GM08714 (cell line): Measurements from ENCODE around the gene RWDD3.

Experiments used
- H3K4me3 ChIP-seq: fragments of 200-500 bp; sonication (Bioruptor generic); 2 replicates; pipeline ENCODE4 v1.5.1; 2014; ENCODE audit warnings: mild to moderate bottlenecking, low read length, inconsistent platforms
- ZNF274 ChIP-seq: IDR thresholded peaks from 2 replicates; pipeline ENCODE4 v1.6.1; 2012; ENCODE audit warnings: mild to moderate bottlenecking, low read depth, low read length

RWDD3 gene

GRCh38 chr1:95219407-95219806, 14.6 kb upstream of the RWDD3 start:
- H3K4me3 ChIP-seq, result no peak overlapping the region
- TF ChIP-seq ZNF274, result no peak

GRCh38 chr1:95221306-95221705, 12.7 kb upstream of the RWDD3 start:
- TF ChIP-seq ZNF274, result no peak
- H3K4me3 ChIP-seq, result no peak overlapping the region

DNA sequence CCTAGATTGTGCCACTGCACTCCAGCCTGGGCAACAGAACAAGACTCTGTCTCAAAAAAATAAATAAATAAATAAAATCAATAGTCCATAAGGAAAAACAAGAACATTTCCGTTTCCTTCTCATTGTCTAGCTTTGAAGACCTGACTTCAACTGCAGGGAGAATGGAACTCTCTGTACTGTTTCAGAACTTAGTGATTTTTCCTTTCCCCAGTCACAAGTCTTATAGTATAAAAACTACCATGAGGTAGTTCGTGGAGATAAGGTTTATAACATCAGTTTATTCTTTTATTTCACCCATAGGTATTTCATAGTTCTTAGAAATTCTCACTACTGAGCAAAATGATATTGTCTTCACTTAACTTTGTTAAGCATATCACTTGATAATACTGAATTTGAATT, 11.4 kb upstream of the RWDD3 start:
- H3K4me3 ChIP-seq, result no peak overlapping the region
- TF ChIP-seq ZNF274, result no peak

DNA sequence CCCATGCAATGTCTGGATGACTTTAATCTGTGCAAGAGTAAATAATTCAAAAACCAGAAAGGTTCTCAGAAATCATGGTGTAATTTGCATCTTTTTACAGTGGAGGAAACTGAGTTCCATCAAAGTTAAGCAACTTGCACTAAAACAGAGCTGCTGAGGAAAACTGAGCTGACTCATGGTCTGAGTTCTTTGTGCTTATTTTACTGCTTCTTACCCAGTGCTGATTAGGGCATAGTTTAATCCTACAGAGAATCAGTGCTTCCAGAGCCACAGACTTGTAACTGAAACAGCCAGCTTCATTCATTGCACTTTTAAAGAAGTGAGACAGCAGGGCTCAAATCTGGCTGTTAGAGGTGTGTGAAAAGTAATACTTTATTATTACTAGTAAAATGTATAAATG, 10.9 kb upstream of the RWDD3 start:
- TF ChIP-seq ZNF274, result no peak
- no peak overlapping the region for H3K4me3 ChIP-seq

DNA sequence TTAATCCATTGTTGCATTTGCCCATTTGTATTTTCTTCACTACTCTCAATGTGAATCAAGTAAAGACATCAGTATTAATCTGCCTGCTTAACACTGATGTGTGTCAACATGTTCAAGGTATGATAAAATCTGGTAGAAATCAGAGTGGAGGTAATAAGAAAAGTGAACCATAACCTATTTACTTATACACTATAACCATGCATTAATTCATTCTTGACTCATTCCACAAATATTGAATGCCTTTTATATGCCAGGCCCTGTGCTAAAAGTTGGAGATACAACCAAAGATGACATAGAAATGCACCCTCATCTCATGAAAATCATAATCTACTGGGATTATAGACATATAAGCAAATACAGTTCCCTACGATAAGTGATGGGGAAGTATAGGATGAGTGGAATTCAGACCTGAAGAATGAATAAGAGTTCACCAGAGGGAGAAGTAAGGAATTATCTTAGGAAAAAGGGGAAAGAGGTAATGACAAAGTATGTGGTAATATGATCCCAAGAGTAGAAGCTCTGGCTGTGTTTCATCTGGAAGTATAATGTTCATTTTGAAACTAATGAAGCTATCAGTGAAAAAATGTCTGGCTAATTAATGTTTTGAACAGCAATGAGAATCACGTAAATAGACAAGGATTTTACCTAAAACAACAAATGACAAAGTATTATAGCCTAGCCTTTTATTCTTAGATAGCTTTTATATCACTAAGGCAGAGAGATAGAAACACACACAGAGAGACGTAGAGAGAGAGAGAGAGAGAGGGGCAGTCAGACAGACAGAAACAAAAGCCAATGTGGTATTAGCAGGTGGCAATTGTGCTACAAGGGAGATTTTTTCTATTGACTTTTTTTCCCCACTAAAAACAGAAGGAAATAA, 7.0 kb upstream of the RWDD3 start:
- H3K4me3 ChIP-seq, result no peak overlapping the region
- no peak for TF ChIP-seq ZNF274

DNA sequence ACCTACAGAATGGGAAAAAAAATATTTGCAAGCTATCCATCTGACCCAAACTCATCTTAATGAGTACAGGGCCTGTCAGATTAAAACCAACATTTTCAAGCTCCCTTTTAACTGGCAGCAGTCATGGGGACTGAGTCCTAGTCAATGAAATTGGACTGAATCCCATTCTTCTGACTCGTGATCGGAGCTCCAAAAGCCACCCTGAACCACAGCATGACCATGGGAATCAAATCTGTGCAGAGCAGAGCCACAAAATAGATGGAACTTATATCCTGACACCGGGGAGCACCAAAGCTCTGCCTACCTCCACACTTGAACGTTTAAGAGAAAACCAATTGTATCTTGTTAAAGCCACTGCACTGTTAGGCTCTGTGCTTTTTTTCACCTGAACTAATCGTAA, 5.0 kb upstream of the RWDD3 start:
- no peak for TF ChIP-seq ZNF274
- no peak overlapping the region for H3K4me3 ChIP-seq

DNA sequence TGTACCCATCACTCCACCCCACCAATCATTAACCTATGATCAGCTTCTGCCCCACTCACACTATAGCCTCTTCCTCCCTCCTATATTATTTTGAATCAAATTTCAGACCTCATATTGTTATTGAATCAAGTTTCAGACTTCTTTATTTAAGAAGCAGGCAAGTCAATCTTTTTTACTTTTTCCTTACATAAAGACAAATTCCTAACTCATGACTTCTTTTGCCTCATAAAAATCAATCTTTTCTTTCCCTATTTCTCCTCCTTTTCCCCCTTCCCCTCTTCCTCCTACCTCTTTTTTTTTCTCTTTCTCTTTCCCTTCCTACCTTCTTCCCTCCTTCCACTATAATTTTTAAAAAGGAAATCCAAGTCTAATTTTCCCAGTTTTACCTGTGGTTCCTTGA, 4.3 kb upstream of the RWDD3 start:
- no peak for TF ChIP-seq ZNF274
- no peak overlapping the region for H3K4me3 ChIP-seq

DNA sequence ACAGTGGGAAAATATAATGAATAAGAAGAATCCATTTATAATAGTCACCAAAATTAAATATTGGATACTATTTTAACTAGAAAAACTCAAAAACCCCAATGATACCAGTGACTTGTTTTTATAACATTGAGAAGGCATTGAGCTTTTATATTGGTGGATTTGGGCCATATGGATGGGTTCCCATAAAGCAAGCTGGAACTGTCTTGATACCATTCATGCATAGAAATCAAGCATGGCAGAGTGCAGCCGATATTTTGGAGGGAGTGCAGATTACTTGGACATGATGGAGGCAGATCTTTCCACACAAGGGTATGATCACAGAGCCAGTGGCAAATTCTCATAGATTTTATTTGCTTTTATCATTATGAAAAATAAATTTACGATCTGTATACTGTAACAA, 3.8 kb upstream of the RWDD3 start:
- no peak for TF ChIP-seq ZNF274
- H3K4me3 ChIP-seq, result no peak overlapping the region

- no peak for TF ChIP-seq ZNF274
- no peak overlapping the region for H3K4me3 ChIP-seq
Measured at GRCh38 chr1:95230768-95231191, 3.2 kb upstream of the RWDD3 start.

DNA sequence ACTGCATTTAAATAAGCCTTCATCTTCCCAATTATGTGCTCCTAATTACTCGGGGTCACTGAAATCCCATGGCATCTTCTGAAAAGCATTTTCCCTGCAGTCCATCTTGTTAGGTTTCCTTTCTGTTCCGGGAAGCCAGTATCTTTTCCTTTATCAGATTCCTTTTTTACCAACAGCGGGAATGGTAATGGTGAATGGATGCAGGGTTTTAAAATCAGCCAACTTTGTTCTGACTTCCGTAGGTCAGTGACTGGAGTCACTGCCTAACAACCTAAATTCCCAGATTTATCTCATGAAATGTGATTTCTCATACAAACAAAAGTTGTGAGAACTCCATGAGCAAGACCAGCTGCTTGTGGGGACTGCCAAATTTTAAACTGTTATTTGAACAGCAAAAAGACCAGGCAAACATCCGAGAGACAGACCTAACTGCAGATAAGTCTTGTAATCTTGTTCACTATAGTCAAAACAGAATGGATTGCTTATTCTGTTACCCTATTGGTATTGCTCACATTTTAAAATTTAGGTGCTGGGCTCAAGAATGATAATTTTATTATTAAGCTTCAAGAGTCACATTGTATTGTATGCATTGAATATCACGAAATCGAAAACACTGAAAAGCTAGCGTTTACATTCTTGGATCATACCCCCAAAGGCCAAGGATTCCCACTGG, 1.2 kb upstream of the RWDD3 start:
- no peak overlapping the region for H3K4me3 ChIP-seq
- no peak for TF ChIP-seq ZNF274

DNA sequence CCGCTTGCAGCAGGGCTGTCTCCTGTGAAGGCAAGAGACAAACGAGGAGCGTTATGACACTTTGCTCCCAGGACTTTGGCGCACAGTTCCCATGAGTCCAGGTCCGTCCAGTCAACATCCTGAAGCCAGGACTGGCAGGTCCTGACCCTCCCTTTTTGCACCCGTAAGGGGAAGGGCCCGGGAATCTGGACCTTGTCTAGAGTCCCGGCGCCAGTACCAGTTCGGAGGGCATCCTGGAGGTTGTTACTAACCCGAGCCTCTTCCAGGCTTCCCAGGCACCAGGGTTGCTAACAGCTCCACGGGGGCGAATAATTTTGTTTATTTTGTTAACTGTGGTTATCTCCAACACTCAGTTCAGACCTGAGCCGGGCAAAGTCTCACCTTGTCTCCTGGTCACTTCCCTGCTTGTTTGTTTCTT, 682 bp upstream of the RWDD3 start:
- H3K4me3 ChIP-seq, result peak overlapping the region; percentile 60; the same call in 1 of the 2 replicates
- TF ChIP-seq ZNF274, result no peak

DNA sequence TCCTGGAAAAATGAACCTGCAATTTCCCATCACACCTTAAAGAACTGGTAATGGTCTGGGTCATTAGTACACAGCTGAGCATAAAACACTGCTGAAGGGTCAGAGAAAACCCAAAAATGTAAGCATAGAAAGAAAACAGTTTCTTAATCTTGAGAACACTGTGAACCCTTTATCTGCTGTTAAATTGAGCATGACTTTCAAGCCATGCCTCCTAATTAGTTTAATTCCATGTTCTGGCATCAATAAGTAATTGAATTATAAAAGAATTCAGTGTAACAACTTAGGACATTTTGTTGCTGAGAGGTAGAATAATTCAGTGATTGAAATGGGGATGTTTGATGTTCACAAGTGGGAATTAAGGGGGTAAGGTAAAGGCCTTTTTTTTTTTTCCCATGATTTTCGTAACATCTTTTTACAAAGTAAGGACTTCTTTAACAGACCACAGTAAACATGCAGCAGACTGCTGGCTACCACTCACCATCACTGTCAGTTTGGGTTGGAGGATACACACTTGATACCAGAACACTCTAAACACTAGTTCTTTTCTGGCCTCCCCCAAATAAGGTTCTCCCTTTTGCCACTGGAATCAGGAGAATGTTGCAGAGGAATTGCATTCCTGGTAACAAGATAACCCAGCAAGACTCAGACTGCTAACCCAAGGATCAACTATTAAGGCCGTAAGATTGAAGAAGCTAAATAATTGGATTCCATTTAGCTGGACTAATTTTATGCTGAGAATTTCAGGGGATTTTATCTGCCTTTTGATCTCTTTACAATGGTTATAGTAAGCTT, 3.0 kb downstream of the RWDD3 start:
- no peak for TF ChIP-seq ZNF274
- no peak overlapping the region for H3K4me3 ChIP-seq

GRCh38 chr1:95237981-95238703, 4.1 kb downstream of the RWDD3 start:
- no peak overlapping the region for H3K4me3 ChIP-seq
- no peak for TF ChIP-seq ZNF274

DNA sequence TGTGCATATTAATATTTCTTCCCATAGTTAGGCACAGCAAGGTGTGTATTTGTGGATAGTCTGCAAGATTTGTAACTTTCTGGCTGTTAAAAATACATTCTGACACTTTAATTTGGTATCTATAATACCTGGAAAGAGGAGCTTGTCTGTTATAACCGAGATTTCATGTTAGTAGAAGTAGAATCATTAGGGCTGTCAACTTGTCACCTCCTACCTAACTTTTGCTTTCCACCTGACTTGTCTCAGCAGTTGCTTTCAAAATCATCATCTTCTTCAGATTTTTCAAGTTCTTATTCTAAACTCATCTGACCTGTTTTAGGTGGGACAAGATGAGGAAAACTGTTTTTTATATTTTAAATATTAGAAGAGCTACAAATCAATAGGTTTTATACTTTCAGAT, 11.0 kb downstream of the RWDD3 start:
- TF ChIP-seq ZNF274, result no peak
- no peak overlapping the region for H3K4me3 ChIP-seq
